NK-92 (cell line): ENCODE data around the gene RASGEF1C.
"Not testable (repeated sequence)": the region's sequence is repeated elsewhere in the genome, so short reads cannot be mapped to it uniquely, and the experiment has no call there.

Source experiments
- DNase-seq: peaks from one replicate; lab custom pipeline; 2025; ENCODE audit not compliant: unreplicated experiment; lab: John Stamatoyannopoulos, UW

RASGEF1C gene

GRCh38 chr5:180211761-180212035, 2.7 kb upstream of the RASGEF1C start:
- no peak for DNase-seq

GRCh38 chr5:180210961-180211760, 2.1 kb upstream of the RASGEF1C start:
- DNase-seq: no peak

GRCh38 chr5:180210077-180210476, 1.1 kb upstream of the RASGEF1C start:
- not testable (repeated sequence) for DNase-seq

GRCh38 chr5:180208435-180209081, 453 bp downstream of the RASGEF1C start:
- no peak for DNase-seq

GRCh38 chr5:180208038-180208434, 975 bp downstream of the RASGEF1C start:
- no peak for DNase-seq

- no peak for DNase-seq
These were observed 1.4 kb downstream of the RASGEF1C start for GRCh38 chr5:180207593-180207992.

- DNase-seq: no peak
These were observed 2.0 kb downstream of the RASGEF1C start for GRCh38 chr5:180206993-180207392.

GRCh38 chr5:180205916-180206315, 3.1 kb downstream of the RASGEF1C start:
- no peak for DNase-seq

GRCh38 chr5:180204276-180204819, 4.7 kb downstream of the RASGEF1C start:
- DNase-seq: no peak

GRCh38 chr5:180202939-180203573, 6.0 kb downstream of the RASGEF1C start:
- DNase-seq: no peak

GRCh38 chr5:180201051-180201987, 7.7 kb downstream of the RASGEF1C start:
- no peak for DNase-seq

GRCh38 chr5:180199390-180199789, 9.6 kb downstream of the RASGEF1C start:
- no peak for DNase-seq

GRCh38 chr5:180198208-180198607, 10.8 kb downstream of the RASGEF1C start:
- no peak for DNase-seq

- DNase-seq: no peak
These were observed 11.9 kb downstream of the RASGEF1C start for GRCh38 chr5:180197016-180197702.

- no peak for DNase-seq
These were observed 14.3 kb downstream of the RASGEF1C start for GRCh38 chr5:180194410-180195345.

- DNase-seq: no peak
These were observed 15.1 kb downstream of the RASGEF1C start for GRCh38 chr5:180193749-180194375.

- DNase-seq: no peak
These were observed 17.3 kb downstream of the RASGEF1C start for GRCh38 chr5:180191716-180192115.

- no peak for DNase-seq
These were observed 21.2 kb downstream of the RASGEF1C start for GRCh38 chr5:180187767-180188166.

- no peak for DNase-seq
These were observed 28.2 kb downstream of the RASGEF1C start for GRCh38 chr5:180180846-180181245.
